GM20000 (cell line): ENCODE data around the gene GALNTL6.

Experiments
- DNase-seq: peaks from one replicate; pipeline ENCODE4 v3.0.0; 2012; ENCODE audit warnings: low spot score
- CTCF ChIP-seq: IDR thresholded peaks from 2 replicates; pipeline ENCODE4 v1.5.1; 2012; ENCODE audit warnings: mild to moderate bottlenecking, control low read depth; ENCODE audit errors: extremely low read depth, missing control alignments

The GALNTL6 gene

GRCh38 chr4:172055046-172055445, 241.8 kb downstream of the GALNTL6 start:
- DNase-seq = peak; percentile 3
- TF ChIP-seq CTCF = no peak

- DNase-seq = no peak
- no peak for TF ChIP-seq CTCF
These were observed 242.3 kb downstream of the GALNTL6 start for GRCh38 chr4:172055498-172055897.

GRCh38 chr4:172061204-172061603, 248.0 kb downstream of the GALNTL6 start:
- no peak for TF ChIP-seq CTCF
- DNase-seq = peak; percentile 4

GRCh38 chr4:172068506-172068905, 255.3 kb downstream of the GALNTL6 start:
- no peak for DNase-seq
- no peak for TF ChIP-seq CTCF

GRCh38 chr4:172073590-172073989, 260.4 kb downstream of the GALNTL6 start:
- no peak for DNase-seq
- TF ChIP-seq CTCF = no peak

GRCh38 chr4:172083272-172083671, 270.1 kb downstream of the GALNTL6 start:
- TF ChIP-seq CTCF = no peak
- no peak for DNase-seq

- no peak for TF ChIP-seq CTCF
- DNase-seq = no peak
These were observed 275.4 kb downstream of the GALNTL6 start for GRCh38 chr4:172088556-172088955.

GRCh38 chr4:172095161-172095560, 282.0 kb downstream of the GALNTL6 start:
- no peak for TF ChIP-seq CTCF
- no peak for DNase-seq
